Measurements from ENCODE around the gene MMP10. TPM values are rescaled to one million over a fixed set of nuclear protein-coding genes. Genes with fewer than 3 reads are reported as not detected.

Gene MMP10
- total and polyA plus RNA-seq, 2 donors (not counting 3 experiments of a cell fraction or from before 2014, with no cell fraction given), result 4.3 to 15.0 TPM

DNA sequence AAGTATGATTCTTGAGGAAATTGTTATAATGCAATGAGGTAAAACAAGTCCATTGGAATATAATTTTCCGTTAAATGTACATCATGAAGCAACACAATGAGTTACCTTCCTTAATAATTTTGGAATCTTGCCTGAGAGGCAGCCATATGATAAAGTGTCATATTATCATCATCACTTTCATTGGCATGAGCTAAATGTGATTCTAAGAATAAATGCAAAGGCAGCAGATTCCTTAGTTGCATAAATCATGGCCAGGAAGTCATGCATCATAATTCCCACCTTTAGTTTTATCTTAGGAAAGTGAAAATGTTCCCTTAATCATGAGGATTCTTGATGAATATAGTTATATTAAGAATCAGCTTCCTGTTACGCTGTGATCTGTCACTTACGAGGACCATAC, 31.8 kb upstream of the MMP10 start:
- Histone ChIP-seq H3K36me3 (ENCODE audit: control insufficient read depth in 2 of 2, extremely low read depth in 1 of 2, insufficient read depth in 2 of 2, low read length in 2 of 2) (no peaks in the 10 kb centered on the region), H3K27me3 (ENCODE audit: control insufficient read depth in 2 of 2, insufficient read depth in 2 of 2, low read length in 2 of 2) (peaks cover 10 to 11% of the 10 kb centered on the region in 2 experiments), H3K9me3 (replicated peaks; ENCODE audit: control insufficient read depth, insufficient read depth, low read length) (no peaks in the 10 kb centered on the region), H3K79me2 (ENCODE audit: control insufficient read depth, insufficient read depth, low read length) (no peaks in the 10 kb centered on the region), H3K9ac (replicated peaks; ENCODE audit: extremely low read depth, insufficient read depth, low read length) (no peak overlapping the region), H3K4me2 (ENCODE audit: insufficient read depth, low read length) (no peak overlapping the region), H3K4me3 (replicated peaks in 1 of 3; ENCODE audit: insufficient read depth in 1 of 3, low read depth in 1 of 3, low read length in 3 of 3) (no peak overlapping the region), H3K4me1 (ENCODE audit: control insufficient read depth, extremely low read depth, insufficient read depth, low read length) (no peaks in the 10 kb centered on the region), H2AFZ (ENCODE audit: low read depth, low read length) (no peak overlapping the region), H3K27ac (ENCODE audit: insufficient read depth, low read depth, low read length) (no peak overlapping the region), H4K20me1 (replicated peaks; ENCODE audit: control insufficient read depth, extremely low read depth, insufficient read depth, low read length) (no peaks in the 10 kb centered on the region), H3K9me1 (replicated peaks; ENCODE audit: control insufficient read depth, extremely low read depth, insufficient read depth, low read length) (no peaks in the 10 kb centered on the region)
- CTCF ChIA-PET, result interaction anchor here (0.8 to 2.1 kb wide), 4 partner anchors 8 to 59 kb away, joined by 3 to 9 read pairs (median 4); no protein-coding TSS in a partner anchor
- intact Hi-C loops (cut with micrococcal nuclease), result no loop called here
- no peak for DNase-seq (ENCODE audit: low read depth, low spot score)
- dilution Hi-C loops (cut with MboI; ENCODE audit: extremely low pct_ligation_motif_present, low sequenced_read_pairs), result no loop called here
- FAIRE-seq, result no peak
- BruUV-seq (replicated peaks), result no TSS peak
- POLR2A ChIA-PET, result no interaction called here
- TF ChIP-seq FOS (IDR thresholded peaks at IDR 0.05; ENCODE audit: borderline replicate concordance, insufficient read depth, low read length), result no peak
- no peak for TF ChIP-seq EZH2 (IDR thresholded peaks at IDR 0.05; ENCODE audit: borderline replicate concordance, low read depth, low read length, severe bottlenecking)
- TF ChIP-seq MYC (IDR thresholded peaks at IDR 0.05; ENCODE audit: low read depth, low read length), result no peak
- TF ChIP-seq, protein P1, sequence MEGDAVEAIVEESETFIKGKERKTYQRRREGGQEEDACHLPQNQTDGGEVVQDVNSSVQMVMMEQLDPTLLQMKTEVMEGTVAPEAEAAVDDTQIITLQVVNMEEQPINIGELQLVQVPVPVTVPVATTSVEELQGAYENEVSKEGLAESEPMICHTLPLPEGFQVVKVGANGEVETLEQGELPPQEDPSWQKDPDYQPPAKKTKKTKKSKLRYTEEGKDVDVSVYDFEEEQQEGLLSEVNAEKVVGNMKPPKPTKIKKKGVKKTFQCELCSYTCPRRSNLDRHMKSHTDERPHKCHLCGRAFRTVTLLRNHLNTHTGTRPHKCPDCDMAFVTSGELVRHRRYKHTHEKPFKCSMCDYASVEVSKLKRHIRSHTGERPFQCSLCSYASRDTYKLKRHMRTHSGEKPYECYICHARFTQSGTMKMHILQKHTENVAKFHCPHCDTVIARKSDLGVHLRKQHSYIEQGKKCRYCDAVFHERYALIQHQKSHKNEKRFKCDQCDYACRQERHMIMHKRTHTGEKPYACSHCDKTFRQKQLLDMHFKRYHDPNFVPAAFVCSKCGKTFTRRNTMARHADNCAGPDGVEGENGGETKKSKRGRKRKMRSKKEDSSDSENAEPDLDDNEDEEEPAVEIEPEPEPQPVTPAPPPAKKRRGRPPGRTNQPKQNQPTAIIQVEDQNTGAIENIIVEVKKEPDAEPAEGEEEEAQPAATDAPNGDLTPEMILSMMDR (IDR thresholded peaks at IDR 0.05; ENCODE audit: extremely low read depth in 1 of 2, insufficient read depth in 1 of 2, low read depth in 1 of 2, low read length in 2 of 2), result no peak
- no peak for TF ChIP-seq POLR2A (IDR thresholded peaks at IDR 0.05; ENCODE audit: low read depth, low read length)
- TF ChIP-seq GATA2 (IDR thresholded peaks at IDR 0.05; ENCODE audit: insufficient read depth, insufficient read length, low read depth, low read length), result no peak
- no peak for TF ChIP-seq POLR2AphosphoS5 (IDR thresholded peaks at IDR 0.05; ENCODE audit: insufficient read depth, low read depth, low read length)
- TF ChIP-seq JUN (IDR thresholded peaks at IDR 0.05; ENCODE audit: borderline replicate concordance, insufficient read depth, insufficient read length, low read depth), result no peak
- TF ChIP-seq, protein P2, sequence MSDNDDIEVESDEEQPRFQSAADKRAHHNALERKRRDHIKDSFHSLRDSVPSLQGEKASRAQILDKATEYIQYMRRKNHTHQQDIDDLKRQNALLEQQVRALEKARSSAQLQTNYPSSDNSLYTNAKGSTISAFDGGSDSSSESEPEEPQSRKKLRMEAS (IDR thresholded peaks at IDR 0.05; ENCODE audit: insufficient read depth, insufficient read length), result no peak

Data from endothelial cell of umbilical vein (primary cell).